HG03159 (cell line): ENCODE data around the gene LRRC2.
"Not testable (repeated sequence)": the region's sequence is repeated elsewhere in the genome, so short reads cannot be mapped to it uniquely, and the experiment has no call there.

Experiments
- ATAC-seq: cut with Tn5 transposase; IDR thresholded peaks from one replicate; pipeline ENCODE4 v1.9.1; 2021; ENCODE audit warnings: mild to moderate bottlenecking, moderate library complexity; ENCODE audit not compliant: unreplicated experiment

LRRC2 gene

GRCh38 chr3:46558184-46559043 is 7.7 kb downstream of the LRRC2 start:
- peak; percentile 85 for ATAC-seq

GRCh38 chr3:46557814-46558183 is 8.3 kb downstream of the LRRC2 start:
- no peak for ATAC-seq

GRCh38 chr3:46553154-46553553 is 12.9 kb downstream of the LRRC2 start:
- ATAC-seq, result no peak

DNA sequence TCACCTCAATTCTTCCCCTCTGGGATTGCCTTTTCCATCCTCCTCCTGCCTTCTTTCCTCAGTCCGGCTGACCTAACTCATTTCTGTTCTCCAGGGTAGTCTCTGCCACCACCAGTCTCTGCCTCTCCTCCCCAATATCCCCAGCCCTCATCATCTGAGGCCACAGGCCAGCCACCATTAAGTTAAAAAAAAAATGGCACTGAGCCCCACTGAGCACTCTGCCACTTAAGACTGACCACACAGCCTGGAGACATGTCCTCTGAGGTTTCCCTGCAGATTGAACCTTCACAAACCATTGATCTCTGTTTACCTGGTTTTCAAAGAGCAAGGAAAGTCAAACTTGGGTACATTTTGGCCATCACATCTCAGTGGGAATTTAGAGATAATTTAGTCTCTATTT is 13.6 kb downstream of the LRRC2 start:
- ATAC-seq, result no peak

- no peak for ATAC-seq
These were observed 14.5 kb downstream of the LRRC2 start for GRCh38 chr3:46551615-46552014.

DNA sequence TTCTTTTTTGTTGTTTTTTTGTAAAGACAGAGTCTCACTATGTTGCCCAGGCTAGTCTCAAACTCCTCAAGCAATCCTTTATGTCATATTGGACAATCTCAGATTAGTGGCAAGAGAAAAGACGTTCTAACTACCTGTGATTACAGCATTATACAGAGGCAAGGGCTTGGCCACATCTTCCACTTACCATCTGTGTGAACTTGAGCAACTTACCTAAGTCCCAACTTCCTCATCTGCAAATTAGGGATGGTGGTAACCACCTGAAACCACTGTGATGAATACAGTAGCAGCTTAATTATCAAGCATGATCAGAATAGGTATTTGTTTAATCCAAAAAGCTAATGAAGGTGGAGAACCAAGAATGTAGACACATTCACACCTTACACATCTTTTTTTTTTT is 16.1 kb downstream of the LRRC2 start:
- no peak for ATAC-seq

DNA sequence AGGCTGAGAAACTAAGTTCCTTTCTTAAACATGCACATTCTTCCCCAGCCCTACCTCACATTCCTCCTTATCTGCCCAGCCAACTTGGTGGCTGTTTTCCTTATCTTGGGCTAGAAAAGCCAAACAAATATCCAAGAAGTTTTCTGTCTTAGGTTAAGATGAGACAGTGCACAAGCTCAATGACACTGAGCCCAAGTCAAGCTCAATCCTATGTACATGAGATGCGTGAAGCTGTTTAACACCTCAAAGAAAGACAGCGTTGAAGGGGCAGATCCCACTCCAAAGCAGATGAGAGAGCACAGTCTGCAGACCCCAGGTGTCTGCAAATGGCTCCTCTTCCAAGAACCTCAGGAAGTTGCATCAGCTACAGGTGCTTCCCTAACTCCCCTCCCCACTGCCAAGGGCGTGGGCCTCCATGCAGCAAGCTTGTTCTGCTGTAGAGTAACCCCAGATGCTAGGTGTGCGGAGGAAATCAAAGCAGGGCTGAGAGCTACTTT is 16.6 kb downstream of the LRRC2 start:
- no peak for ATAC-seq

DNA sequence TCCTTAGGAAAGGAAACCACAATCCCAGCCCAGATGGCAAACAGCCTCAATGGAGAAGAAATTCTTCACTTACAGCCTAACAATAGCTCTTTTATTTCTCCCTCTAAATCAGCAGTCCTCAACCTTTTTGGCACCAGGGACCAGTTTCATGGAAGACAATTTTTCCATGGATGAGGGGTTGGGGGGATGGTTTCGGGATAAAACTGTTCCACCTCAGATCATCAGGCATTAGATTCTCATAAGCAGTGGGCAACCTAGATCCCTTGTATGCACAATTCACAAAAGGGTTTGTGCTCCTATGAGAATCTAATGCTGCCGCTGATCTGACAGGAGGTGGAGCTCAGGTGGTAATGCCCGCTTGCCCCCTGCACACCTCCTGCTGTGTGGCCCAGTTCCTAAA is 17.5 kb downstream of the LRRC2 start:
- ATAC-seq, result not testable (repeated sequence)

- ATAC-seq, result no peak
These were observed 19.1 kb downstream of the LRRC2 start for GRCh38 chr3:46546896-46547440.

DNA sequence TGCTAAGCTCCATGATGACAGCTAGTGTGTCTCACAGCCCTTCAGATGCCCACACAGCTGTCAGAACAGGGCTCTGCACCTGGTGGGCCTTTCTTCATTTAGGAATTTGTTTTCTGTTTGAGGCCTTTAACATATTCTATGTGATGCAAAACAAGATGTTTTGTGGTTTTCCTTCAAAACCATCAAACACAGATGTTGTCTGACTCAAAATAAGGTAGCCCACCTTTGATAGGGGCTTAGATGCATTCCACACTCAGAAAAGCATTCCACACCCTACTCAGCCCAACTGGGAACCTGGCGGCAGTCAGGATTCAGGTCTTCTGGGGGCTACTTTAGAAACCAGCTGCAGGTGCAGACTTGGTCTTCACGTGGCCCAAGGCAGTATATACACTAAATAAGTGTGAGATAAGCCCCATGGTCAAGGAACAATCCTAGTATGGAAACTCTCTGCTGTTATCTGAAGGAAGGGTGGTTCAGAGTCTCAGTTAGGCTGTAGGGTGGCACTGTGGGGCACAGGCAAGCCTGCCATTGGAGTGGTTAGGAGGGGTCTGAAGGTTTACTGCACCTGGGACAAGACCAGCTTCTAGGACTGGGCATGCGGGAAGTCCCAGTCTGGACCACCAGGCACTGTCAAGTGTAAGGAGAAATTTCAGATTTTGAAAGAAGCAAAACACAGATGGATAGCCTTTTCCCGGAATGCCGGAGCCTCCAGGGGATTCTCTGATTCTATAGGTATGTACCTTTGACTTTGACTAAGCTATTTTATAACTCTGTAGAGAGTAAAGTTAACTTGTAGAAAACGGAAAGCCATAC is 20.1 kb downstream of the LRRC2 start:
- no peak for ATAC-seq

DNA sequence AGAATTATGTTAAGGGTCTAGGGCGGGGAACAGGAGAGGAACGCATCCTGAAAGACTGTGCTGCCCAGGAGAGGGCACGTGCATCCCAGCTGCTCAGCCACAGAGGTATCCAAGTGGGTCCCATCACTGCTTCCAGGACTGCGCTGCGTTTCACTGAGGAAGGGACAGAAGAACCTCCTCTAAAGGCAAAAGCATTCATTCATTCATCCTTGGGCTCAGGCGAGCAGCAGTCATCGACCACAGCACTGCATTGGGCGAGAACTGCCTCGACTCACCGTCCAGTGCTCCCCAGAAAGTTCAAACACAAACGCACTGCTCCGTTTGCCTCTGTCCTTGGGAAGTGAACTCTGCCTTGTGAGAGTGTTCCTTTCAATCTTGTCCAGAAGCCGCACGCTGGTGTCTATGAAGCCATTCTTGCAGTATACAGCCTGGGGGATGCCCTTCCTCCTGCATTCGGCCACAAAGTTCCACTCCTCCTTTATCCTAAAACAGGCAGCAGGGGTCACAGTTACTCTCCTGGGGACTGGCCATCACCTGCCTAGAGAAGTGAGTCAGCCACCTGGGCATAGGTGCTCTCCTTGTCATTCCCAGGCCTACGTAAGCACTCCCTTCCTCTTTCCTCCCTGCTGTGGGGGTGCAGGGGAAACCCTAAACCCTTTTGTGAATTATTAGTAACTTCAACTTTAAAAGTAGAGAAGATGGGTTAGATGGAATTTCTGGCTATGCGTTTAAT is 21.2 kb downstream of the LRRC2 start:
- ATAC-seq, result no peak

DNA sequence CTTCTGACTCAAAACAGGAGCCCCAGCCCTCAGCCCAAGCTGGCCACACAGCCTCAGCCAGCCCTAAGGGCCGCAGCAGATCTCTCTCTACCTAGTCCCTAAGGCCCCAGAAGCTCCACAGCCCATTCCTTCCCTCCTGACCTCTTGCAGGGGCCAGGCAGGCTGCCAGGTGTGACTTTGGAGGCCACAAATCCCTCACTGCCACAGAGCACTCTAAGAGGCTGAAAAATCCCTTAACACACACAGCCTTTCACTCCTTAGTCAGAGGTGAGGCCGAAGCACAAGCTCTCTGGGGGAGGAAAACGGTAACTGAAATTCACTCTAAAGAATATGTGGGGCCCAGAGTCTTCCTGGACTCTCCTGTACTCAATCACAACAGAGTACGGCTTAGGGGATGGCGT is 23.3 kb downstream of the LRRC2 start:
- ATAC-seq, result no peak

DNA sequence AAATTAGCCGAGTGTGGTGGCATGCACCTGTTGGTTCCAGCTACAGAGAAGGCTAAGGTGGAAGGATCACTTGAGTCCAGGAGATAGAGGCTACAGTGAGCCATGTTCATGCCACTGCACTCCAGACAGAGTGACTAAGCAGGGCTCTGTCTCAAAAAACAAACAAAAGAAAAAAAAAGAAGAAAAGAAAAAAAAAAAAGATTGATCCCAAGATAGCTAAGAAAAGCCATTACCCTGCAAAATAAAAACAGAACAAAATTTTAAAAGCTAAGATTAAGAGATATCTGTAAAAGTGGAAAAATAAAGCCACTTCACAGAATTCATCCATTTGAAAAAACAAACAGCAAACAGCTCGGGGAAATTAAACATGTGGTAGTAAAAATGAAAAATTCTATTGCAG is 23.8 kb downstream of the LRRC2 start:
- no peak for ATAC-seq

DNA sequence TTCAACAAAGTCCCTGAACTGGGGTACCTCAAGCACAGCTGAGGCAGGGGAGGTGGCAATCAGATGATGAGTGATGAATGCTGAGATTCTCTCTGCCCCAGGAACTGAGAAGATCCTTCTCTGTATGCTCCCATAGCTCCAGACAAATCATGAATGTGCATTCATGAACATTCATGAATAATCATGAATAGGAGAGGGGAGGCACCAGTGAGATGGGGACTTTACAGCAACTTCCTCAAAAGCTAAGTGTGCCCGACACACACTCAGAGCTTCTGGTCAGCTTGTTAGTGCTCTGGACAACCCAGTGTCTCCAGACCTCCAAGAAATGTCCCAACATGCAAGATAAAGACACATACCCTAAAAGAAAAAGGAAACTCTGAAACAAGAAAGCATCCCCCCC is 24.3 kb downstream of the LRRC2 start:
- ATAC-seq, result no peak

- ATAC-seq, result no peak
These were observed 25.6 kb downstream of the LRRC2 start for GRCh38 chr3:46540550-46540949.

DNA sequence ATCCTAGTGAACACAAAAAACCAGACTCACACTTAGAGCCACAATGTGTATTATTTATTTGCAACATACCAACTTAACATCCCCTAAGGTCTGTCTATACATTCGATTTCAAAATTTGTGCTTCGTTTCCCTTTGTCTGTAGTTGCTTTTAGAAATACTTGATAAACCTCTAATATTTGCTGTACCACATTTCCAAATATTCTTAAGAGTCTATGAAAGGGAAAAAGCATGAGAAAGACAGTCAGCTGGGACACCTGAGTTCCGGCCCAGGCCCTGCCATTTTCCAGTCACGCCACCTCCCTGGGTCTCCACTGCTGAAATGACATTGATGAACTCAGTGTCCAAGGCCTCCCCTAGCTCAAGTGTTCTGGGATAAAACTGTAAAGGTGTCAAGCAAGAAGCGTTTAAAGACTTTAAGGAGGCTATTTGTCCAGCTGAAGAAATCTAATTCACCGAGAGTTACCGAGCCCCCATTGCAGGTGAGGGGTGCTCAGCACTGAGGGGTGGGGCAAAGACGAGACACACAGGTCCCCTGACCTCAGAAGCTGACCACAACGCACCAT is 26.6 kb downstream of the LRRC2 start:
- no peak for ATAC-seq

- ATAC-seq, result peak; percentile 77
These were observed 27.2 kb downstream of the LRRC2 start for GRCh38 chr3:46538803-46539442.

GRCh38 chr3:46538425-46538802 is 27.7 kb downstream of the LRRC2 start:
- ATAC-seq, result not testable (repeated sequence)

DNA sequence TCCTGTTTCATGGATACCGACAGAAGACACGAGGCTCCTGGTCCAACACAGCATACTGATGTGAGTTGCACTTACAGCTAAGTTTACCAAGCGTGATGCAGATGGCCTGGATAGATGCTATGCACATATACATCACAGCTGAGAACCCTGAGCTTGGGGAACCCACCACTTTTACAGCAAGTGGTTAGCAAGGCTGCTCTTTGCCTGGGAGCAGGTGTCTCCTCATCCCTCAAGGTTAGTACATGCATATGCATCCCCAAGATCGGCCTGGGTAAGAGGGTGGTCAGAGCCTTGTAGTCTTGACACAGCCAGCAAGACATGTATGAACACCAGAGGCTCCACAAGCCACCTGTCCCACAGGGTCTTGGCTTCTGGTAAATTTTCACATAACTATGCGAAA is 28.3 kb downstream of the LRRC2 start:
- ATAC-seq, result no peak

GRCh38 chr3:46537316-46537715 is 28.8 kb downstream of the LRRC2 start:
- no peak for ATAC-seq
